ENCODE data around the gene UPK1B.

The UPK1B gene

GRCh38 chr3:119176778-119177177 is 3.4 kb downstream of the UPK1B start:
- no peak for DNase-seq (ENCODE audit: low spot score)
- TF ChIP-seq, protein P1, sequence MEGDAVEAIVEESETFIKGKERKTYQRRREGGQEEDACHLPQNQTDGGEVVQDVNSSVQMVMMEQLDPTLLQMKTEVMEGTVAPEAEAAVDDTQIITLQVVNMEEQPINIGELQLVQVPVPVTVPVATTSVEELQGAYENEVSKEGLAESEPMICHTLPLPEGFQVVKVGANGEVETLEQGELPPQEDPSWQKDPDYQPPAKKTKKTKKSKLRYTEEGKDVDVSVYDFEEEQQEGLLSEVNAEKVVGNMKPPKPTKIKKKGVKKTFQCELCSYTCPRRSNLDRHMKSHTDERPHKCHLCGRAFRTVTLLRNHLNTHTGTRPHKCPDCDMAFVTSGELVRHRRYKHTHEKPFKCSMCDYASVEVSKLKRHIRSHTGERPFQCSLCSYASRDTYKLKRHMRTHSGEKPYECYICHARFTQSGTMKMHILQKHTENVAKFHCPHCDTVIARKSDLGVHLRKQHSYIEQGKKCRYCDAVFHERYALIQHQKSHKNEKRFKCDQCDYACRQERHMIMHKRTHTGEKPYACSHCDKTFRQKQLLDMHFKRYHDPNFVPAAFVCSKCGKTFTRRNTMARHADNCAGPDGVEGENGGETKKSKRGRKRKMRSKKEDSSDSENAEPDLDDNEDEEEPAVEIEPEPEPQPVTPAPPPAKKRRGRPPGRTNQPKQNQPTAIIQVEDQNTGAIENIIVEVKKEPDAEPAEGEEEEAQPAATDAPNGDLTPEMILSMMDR (IDR thresholded peaks at IDR 0.05; ENCODE audit: borderline replicate concordance, control extremely low read depth, extremely low read depth, insufficient read depth, missing control alignments), result no peak
- in situ Hi-C loops (cut with MboI; ENCODE audit: low sequenced_read_pairs, unreplicated experiment), result no loop called here

DNA sequence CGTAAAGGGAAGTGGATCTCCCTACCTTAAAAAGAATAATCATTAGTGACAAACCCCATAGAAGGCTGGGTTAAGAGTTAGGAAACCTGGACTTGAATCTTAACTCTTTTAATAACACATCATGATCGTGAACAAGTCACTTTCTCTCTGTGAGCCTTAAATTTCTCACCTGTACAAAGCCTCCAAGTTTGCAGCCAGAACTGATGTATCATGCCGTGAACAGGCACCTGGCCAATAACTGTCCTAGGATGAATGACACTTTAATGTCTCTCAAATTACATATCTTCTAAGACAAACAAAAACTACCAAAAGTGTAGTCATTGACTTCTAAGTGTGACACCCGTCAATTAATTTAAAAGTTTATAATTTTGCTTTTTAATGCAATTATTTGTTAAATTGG is 3.9 kb downstream of the UPK1B start:
- DNase-seq (ENCODE audit: low spot score), result no peak
- TF ChIP-seq, protein P1 (IDR thresholded peaks at IDR 0.05; ENCODE audit: borderline replicate concordance, control extremely low read depth, extremely low read depth, insufficient read depth, missing control alignments), result no peak
- in situ Hi-C loops (cut with MboI; ENCODE audit: low sequenced_read_pairs, unreplicated experiment), result no loop called here

DNA sequence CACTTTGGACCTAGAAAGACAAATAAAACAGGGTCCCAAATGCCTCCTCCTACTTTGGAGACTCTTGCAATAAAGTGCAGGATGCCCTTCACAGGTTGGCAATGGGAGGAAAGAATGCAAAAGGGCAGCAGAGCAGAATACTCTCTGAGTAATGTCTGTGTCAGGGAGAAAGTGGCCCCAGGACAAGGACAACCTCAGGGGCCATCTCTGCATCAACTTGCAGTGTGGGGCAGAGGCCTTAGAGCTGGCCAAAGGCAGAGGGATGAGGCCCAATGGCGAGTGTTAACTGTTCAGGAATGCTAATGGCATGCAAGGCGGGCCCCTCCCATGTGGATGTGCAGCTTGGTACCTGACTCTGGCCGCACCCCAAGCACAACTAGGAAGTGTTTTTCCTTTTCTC is 8.4 kb downstream of the UPK1B start:
- no peak for DNase-seq (ENCODE audit: low spot score)
- TF ChIP-seq, protein P1 (IDR thresholded peaks at IDR 0.05; ENCODE audit: borderline replicate concordance, control extremely low read depth, extremely low read depth, insufficient read depth, missing control alignments), result no peak

DNA sequence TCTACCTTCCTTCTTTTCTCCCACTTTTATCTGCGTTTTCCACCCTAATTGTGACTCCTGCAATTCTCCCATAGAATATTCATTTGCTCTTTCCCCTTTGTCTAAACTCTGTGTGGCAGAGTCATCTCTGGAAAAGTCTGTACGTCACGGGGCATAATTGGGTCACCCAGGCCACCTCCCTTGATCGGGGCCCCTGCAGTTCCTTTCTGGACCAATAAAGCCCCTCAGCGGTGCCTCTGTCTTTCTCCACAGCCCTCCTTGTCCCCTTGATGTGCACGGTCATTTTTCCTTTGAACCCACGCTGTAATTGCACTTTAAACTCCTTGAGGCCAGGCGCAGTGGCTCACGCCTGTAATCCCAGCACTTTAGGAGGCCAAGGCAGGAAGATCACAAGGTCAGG is 10.7 kb downstream of the UPK1B start:
- in situ Hi-C loops (cut with MboI; ENCODE audit: low sequenced_read_pairs, unreplicated experiment), result no loop called here
- no peak for DNase-seq (ENCODE audit: low spot score)
- TF ChIP-seq, protein P1 (IDR thresholded peaks at IDR 0.05; ENCODE audit: borderline replicate concordance, control extremely low read depth, extremely low read depth, insufficient read depth, missing control alignments), result no peak

More for the DNA sequence above, 8.4 kb downstream of the UPK1B start:
- in situ Hi-C loops (cut with MboI; ENCODE audit: low sequenced_read_pairs, unreplicated experiment), result no loop called here

DNA sequence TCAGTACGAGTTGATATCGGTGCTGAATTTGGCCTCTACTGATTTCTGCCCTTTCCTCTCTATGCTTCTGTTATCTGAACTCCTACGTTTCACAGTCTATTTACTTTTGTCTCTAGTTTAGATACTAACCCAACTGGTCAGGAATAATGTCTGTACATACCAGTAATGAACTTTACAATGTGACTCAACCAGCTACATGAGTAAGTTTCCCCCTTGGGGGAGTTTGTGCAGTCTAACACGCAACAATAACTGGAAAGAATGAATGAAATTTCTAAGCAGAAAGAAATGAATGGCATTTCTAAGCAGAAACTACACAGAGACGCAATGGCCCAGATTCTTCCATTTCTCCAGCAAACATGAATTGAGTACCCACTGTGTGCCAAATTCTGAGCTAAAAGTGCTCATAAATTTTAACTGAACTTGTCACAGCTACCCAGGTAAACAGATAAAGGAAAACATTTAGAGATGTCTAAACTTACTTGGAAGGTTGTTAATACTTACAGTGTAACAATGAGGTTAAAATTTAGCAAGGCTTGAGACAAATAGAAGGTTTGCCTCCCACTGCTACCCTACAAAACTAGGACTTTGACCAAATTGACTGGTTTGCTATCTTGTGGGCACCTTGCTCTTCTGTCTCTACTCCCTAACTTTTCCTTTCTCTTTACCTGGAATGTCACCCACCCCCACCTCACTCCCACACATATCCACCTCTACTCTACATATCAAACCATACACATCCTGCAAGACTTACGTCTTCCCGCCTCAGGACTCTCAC is 11.6 kb downstream of the UPK1B start:
- TF ChIP-seq, protein P1 (IDR thresholded peaks at IDR 0.05; ENCODE audit: borderline replicate concordance, control extremely low read depth, extremely low read depth, insufficient read depth, missing control alignments), result no peak
- in situ Hi-C loops (cut with MboI; ENCODE audit: low sequenced_read_pairs, unreplicated experiment), result no loop called here
- no peak for DNase-seq (ENCODE audit: low spot score)

GRCh38 chr3:119187266-119187665 is 13.9 kb downstream of the UPK1B start:
- TF ChIP-seq, protein P1 (IDR thresholded peaks at IDR 0.05; ENCODE audit: borderline replicate concordance, control extremely low read depth, extremely low read depth, insufficient read depth, missing control alignments), result no peak
- in situ Hi-C loops (cut with MboI; ENCODE audit: low sequenced_read_pairs, unreplicated experiment), result no loop called here
- DNase-seq (ENCODE audit: low spot score), result no peak

All from GM13976 (cell line).